ENCODE data around the gene FTO.
"Not testable (repeated sequence)": the region's sequence is repeated elsewhere in the genome, so short reads cannot be mapped to it uniquely, and the experiment has no call there.

The FTO gene

GRCh38 chr16:54177862-54178477 lies 474.0 kb downstream of the FTO start:
- no peak for DNase-seq (ENCODE audit: low read depth)
- no peak overlapping the region for H3K4me3 ChIP-seq (ENCODE audit: control insufficient read depth, low read depth, low read length)
- TF ChIP-seq CTCF (IDR thresholded peaks at IDR 0.05; ENCODE audit: control insufficient read depth, insufficient read depth, low read depth, low read length, missing control alignments): no peak

GRCh38 chr16:54178478-54178976 lies 474.6 kb downstream of the FTO start:
- no peak overlapping the region for H3K4me3 ChIP-seq (ENCODE audit: control insufficient read depth, low read depth, low read length)
- no peak for DNase-seq (ENCODE audit: low read depth)
- no peak for TF ChIP-seq CTCF (IDR thresholded peaks at IDR 0.05; ENCODE audit: control insufficient read depth, insufficient read depth, low read depth, low read length, missing control alignments)

- DNase-seq (ENCODE audit: low read depth): no peak
- no peak overlapping the region for H3K4me3 ChIP-seq (ENCODE audit: control insufficient read depth, low read depth, low read length)
- no peak for TF ChIP-seq CTCF (IDR thresholded peaks at IDR 0.05; ENCODE audit: control insufficient read depth, insufficient read depth, low read depth, low read length, missing control alignments)
Observed at GRCh38 chr16:54180421-54181359, 476.7 kb downstream of the FTO start.

GRCh38 chr16:54181683-54182329 lies 477.9 kb downstream of the FTO start:
- DNase-seq (ENCODE audit: low read depth): not testable (repeated sequence)

GRCh38 chr16:54185045-54185444 lies 481.1 kb downstream of the FTO start:
- no peak for TF ChIP-seq CTCF (IDR thresholded peaks at IDR 0.05; ENCODE audit: control insufficient read depth, insufficient read depth, low read depth, low read length, missing control alignments)
- DNase-seq (ENCODE audit: low read depth): no peak
- H3K4me3 ChIP-seq (ENCODE audit: control insufficient read depth, low read depth, low read length): no peak overlapping the region

More at GRCh38 chr16:54181683-54182329, 477.9 kb downstream of the FTO start:
- H3K4me3 ChIP-seq (ENCODE audit: control insufficient read depth, low read depth, low read length): not testable (repeated sequence)

GRCh38 chr16:54191163-54191562 lies 487.2 kb downstream of the FTO start:
- no peak for TF ChIP-seq CTCF (IDR thresholded peaks at IDR 0.05; ENCODE audit: control insufficient read depth, insufficient read depth, low read depth, low read length, missing control alignments)
- no peak for DNase-seq (ENCODE audit: low read depth)
- no peak overlapping the region for H3K4me3 ChIP-seq (ENCODE audit: control insufficient read depth, low read depth, low read length)

All from AG09309 (cell line).